Stimulated activated memory B cell treated with anti-CD40 and anti-IgM and Interleukin-4, amounts not matched to agents 10 μg/mL and 1 μg/mL and 100 μg/mL, for 72 hours (primary cell): Measurements from ENCODE around the gene SCNN1G.

ENCODE experiments used
- ATAC-seq: fragments of 150-1000 bp; cut with Tn5 transposase; 2 replicates; pipeline ENCODE4 v1.10.0; 2021
- H3K27ac Mint-ChIP-seq: one replicate; pipeline ENCODE4 v1.8.0; 2022; ENCODE audit warnings: mild to moderate bottlenecking, mixed read lengths
- H3K27me3 Mint-ChIP-seq: one replicate; pipeline ENCODE4 v1.8.0; 2022; ENCODE audit warnings: mixed read lengths
- H3K36me3 Mint-ChIP-seq: one replicate; pipeline ENCODE4 v1.8.0; 2022; ENCODE audit warnings: mixed read lengths
- H3K4me1 Mint-ChIP-seq: one replicate; pipeline ENCODE4 v1.8.0; 2022; ENCODE audit warnings: mixed read lengths
- H3K4me3 Mint-ChIP-seq: one replicate; pipeline ENCODE4 v1.8.0; 2022; ENCODE audit warnings: mild to moderate bottlenecking, moderate library complexity, mixed read lengths
- H3K9me3 Mint-ChIP-seq: one replicate; pipeline ENCODE4 v1.8.0; 2022; ENCODE audit warnings: mixed read lengths

Gene SCNN1G

DNA sequence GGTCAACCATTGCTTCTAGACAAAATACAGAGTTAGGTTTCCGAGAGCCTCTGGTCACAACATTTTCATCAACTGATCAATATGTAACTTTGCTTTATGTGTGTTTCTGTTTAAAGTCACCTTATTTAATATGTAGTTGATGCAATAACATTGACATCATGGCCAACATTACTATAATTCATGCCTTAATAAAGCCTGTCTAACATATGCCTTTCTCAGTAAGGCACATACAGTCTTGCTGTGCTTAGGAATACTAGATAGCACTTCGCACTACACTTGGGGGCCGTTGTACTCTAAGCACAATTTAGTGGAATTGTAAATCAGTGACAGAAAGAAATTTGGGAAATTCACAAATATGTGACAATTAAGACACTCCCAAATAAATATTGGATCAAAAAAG is 9.6 kb upstream of the SCNN1G start:
- peaks cover 72% of the 10 kb centered on the region for H3K27me3 Mint-ChIP-seq
- H3K36me3 Mint-ChIP-seq: no peaks in the 10 kb centered on the region
- no peaks in the 10 kb centered on the region for H3K4me1 Mint-ChIP-seq
- no peak overlapping the region for H3K27ac Mint-ChIP-seq
- H3K4me3 Mint-ChIP-seq: no peak overlapping the region
- ATAC-seq: no peak
- no peaks in the 10 kb centered on the region for H3K9me3 Mint-ChIP-seq

DNA sequence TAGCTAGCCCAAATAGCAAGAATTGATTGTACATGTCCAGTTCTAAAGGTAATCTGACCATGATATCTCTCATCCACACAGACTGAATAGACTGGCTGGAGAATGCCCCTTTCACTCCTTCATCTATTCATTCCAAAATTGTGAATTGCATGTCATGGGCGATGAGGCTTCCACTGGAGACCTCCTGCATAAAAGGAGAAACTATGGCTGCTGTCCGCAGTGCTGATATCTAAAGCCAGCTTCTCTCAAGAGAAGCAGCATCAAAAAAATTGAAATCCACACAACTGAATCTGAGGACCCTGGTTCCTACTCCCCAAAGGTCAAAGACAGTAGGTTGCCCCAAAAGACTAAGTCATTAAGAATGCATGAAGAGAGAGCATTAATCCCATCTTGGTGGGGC is 7.9 kb upstream of the SCNN1G start:
- H3K27me3 Mint-ChIP-seq: peaks cover 72% of the 10 kb centered on the region
- ATAC-seq: no peak
- H3K4me1 Mint-ChIP-seq: no peaks in the 10 kb centered on the region
- no peaks in the 10 kb centered on the region for H3K9me3 Mint-ChIP-seq
- no peak overlapping the region for H3K4me3 Mint-ChIP-seq
- no peaks in the 10 kb centered on the region for H3K36me3 Mint-ChIP-seq
- H3K27ac Mint-ChIP-seq: no peak overlapping the region

DNA sequence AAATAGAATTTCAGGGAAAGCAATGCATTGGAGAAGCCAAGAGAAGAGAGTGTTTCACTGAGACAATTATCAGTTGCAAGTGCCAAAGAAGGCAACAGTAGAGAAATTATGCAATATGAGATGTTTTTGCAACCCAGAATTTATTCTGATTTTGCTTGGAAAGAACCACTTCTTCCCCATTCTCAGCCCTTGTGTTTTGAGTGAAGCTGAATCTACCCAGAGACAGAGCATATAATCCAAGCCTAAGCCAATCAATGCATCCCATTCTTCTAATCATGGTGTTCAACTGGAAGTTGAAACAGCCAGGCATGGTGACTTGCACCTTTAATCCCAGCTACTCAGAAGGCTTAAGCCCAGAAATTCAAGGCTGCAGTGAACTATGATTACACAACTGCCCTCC is 6.9 kb upstream of the SCNN1G start:
- no peak overlapping the region for H3K4me3 Mint-ChIP-seq
- ATAC-seq: no peak
- H3K36me3 Mint-ChIP-seq: no peaks in the 10 kb centered on the region
- no peaks in the 10 kb centered on the region for H3K9me3 Mint-ChIP-seq
- no peaks in the 10 kb centered on the region for H3K4me1 Mint-ChIP-seq
- no peak overlapping the region for H3K27ac Mint-ChIP-seq
- H3K27me3 Mint-ChIP-seq: peaks cover 69% of the 10 kb centered on the region

DNA sequence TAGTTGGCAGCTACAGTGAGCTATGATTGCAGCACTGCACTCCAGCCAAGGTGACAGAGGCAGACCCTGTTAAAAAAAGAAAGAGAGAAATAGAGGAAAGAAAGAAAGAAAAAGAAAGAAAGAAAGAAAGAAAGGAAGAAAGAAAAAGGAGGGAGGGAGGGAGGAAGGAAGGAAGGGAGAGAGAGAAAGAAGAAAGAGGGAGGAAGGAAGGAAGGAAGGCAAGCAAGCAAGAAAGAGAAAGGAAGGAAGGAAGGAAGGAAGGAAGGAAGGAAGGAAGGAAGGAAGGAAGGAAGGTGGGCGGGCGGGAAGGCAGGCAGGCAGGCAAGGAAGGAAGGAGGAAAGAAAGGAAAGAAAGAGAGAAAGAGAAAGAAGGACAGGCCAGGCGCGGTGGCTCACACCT is 1.0 kb upstream of the SCNN1G start:
- peaks cover 71% of the 10 kb centered on the region for H3K27me3 Mint-ChIP-seq
- H3K36me3 Mint-ChIP-seq: no peaks in the 10 kb centered on the region
- no peak overlapping the region for H3K4me3 Mint-ChIP-seq
- peak overlapping the region; percentile 23 for H3K27ac Mint-ChIP-seq
- H3K4me1 Mint-ChIP-seq: peaks cover 14% of the 10 kb centered on the region
- no peak for ATAC-seq
- no peaks in the 10 kb centered on the region for H3K9me3 Mint-ChIP-seq

- Mint-ChIP-seq H3K27ac (no peak overlapping the region), H3K27me3 (peaks cover 64% of the 10 kb centered on the region), H3K9me3 (no peaks in the 10 kb centered on the region), H3K4me3 (peak overlapping the region; percentile 68), H3K4me1 (peaks cover 15% of the 10 kb centered on the region), H3K36me3 (no peaks in the 10 kb centered on the region)
- ATAC-seq: peak; percentile 97
Measured at GRCh38 chr16:23182206-23182678, 303 bp upstream of the SCNN1G start.

DNA sequence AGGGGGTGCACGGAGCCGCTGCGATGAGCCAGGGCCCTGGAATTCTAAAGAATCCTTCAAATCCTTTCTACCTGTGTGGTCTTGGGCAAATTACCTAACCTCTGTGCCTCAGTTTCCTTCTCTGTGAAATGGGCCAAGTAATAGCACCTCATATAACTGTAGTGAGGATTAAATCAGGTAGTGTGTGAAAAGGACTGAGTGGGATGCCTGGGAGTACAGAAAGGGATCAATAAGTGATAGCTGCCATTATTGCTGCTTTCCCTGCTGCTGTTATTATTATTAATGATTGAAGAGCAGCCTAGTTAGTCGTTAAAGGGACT is 958 bp downstream of the SCNN1G start:
- Mint-ChIP-seq H3K27me3 (peaks cover 52% of the 10 kb centered on the region), H3K27ac (no peak overlapping the region), H3K4me3 (no peak overlapping the region), H3K36me3 (no peaks in the 10 kb centered on the region), H3K4me1 (peaks cover 19% of the 10 kb centered on the region), H3K9me3 (no peaks in the 10 kb centered on the region)
- ATAC-seq: no peak

GRCh38 chr16:23185656-23186055 is 3.1 kb downstream of the SCNN1G start:
- no peak overlapping the region for H3K27ac Mint-ChIP-seq
- H3K9me3 Mint-ChIP-seq: no peaks in the 10 kb centered on the region
- H3K27me3 Mint-ChIP-seq: peaks cover 53% of the 10 kb centered on the region
- no peak for ATAC-seq
- no peak overlapping the region for H3K4me3 Mint-ChIP-seq
- peaks cover 19% of the 10 kb centered on the region for H3K4me1 Mint-ChIP-seq
- H3K36me3 Mint-ChIP-seq: no peaks in the 10 kb centered on the region

GRCh38 chr16:23186171-23186570 is 3.6 kb downstream of the SCNN1G start:
- Mint-ChIP-seq H3K27me3 (peaks cover 50% of the 10 kb centered on the region), H3K4me3 (no peak overlapping the region), H3K27ac (no peak overlapping the region), H3K9me3 (no peaks in the 10 kb centered on the region), H3K36me3 (no peaks in the 10 kb centered on the region), H3K4me1 (peaks cover 18% of the 10 kb centered on the region)
- no peak for ATAC-seq

- no peak overlapping the region for H3K4me3 Mint-ChIP-seq
- no peak for ATAC-seq
- no peak overlapping the region for H3K27ac Mint-ChIP-seq
- H3K36me3 Mint-ChIP-seq: no peaks in the 10 kb centered on the region
- peaks cover 39% of the 10 kb centered on the region for H3K27me3 Mint-ChIP-seq
- H3K4me1 Mint-ChIP-seq: peaks cover 6% of the 10 kb centered on the region
- no peaks in the 10 kb centered on the region for H3K9me3 Mint-ChIP-seq
Measured at GRCh38 chr16:23187341-23187740, 4.8 kb downstream of the SCNN1G start.

- no peak for ATAC-seq
- Mint-ChIP-seq H3K9me3 (no peaks in the 10 kb centered on the region), H3K27ac (no peak overlapping the region), H3K27me3 (peaks cover 36% of the 10 kb centered on the region), H3K4me3 (no peak overlapping the region), H3K36me3 (no peaks in the 10 kb centered on the region), H3K4me1 (peaks cover 5% of the 10 kb centered on the region)
Measured at GRCh38 chr16:23188911-23189310, 6.4 kb downstream of the SCNN1G start.

GRCh38 chr16:23194497-23195221 is 12.1 kb downstream of the SCNN1G start:
- Mint-ChIP-seq H3K27ac (no peak overlapping the region), H3K4me1 (no peaks in the 10 kb centered on the region), H3K27me3 (peaks cover 5% of the 10 kb centered on the region), H3K36me3 (no peaks in the 10 kb centered on the region), H3K4me3 (no peak overlapping the region), H3K9me3 (no peaks in the 10 kb centered on the region)
- no peak for ATAC-seq

DNA sequence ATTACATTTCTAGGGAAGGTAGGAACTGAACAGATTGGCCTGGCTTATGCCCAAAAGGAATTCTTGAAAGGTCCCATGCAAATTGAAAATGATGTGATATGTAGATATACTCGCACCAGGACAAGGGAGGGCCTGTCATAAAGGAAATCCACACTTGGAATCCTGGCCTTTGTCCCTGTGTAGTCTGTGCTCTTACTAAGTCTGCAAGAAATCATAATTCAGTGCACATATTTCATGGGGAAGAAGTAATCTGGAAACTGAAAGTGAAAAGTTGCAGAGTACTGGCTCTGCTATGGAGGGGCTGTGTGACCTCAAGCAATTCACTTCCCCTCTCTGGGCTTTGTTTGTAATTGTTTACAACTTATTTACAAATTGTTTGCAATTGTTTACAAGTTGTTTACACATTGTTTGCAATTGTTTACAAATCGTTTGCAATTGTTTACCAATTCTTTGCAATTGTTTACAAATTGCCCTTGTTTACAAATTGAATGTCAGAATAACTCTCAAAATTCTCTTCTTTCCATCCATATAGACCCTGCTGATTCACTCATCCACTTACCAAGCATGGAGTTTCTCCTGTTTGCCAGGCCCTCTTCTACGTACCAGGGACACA is 12.9 kb downstream of the SCNN1G start:
- no peaks in the 10 kb centered on the region for H3K36me3 Mint-ChIP-seq
- no peak overlapping the region for H3K4me3 Mint-ChIP-seq
- no peaks in the 10 kb centered on the region for H3K4me1 Mint-ChIP-seq

GRCh38 chr16:23196539-23196938 is 14.0 kb downstream of the SCNN1G start:
- H3K9me3 Mint-ChIP-seq: no peaks in the 10 kb centered on the region
- no peak for ATAC-seq
- no peaks in the 10 kb centered on the region for H3K36me3 Mint-ChIP-seq
- no peak overlapping the region for H3K4me3 Mint-ChIP-seq
- H3K27ac Mint-ChIP-seq: no peak overlapping the region
- H3K27me3 Mint-ChIP-seq: peaks cover 20% of the 10 kb centered on the region
- H3K4me1 Mint-ChIP-seq: no peaks in the 10 kb centered on the region

More for the DNA sequence above, 12.9 kb downstream of the SCNN1G start:
- peaks cover 10% of the 10 kb centered on the region for H3K27me3 Mint-ChIP-seq
- no peaks in the 10 kb centered on the region for H3K9me3 Mint-ChIP-seq
- no peak for ATAC-seq
- no peak overlapping the region for H3K27ac Mint-ChIP-seq

DNA sequence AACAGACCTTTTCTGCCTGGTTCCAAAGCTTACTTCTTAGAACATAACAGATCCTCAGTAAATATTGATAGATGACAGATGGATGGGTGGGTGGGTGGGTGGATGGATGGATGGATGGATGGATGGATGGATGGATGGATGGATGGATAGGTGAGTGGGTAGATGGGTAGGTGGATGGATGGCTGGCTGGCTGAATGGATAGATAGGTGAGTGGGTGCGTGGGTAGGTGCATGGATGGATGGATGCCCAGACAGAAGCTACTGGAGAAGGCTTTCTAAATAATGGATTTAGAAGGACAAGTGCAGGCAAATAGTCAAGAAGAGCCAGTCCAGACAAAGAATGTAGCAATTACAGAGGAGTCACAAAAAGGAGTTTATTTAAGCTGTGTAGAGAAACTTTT is 19.6 kb downstream of the SCNN1G start:
- H3K27ac Mint-ChIP-seq: no peak overlapping the region
- H3K36me3 Mint-ChIP-seq: no peaks in the 10 kb centered on the region
- no peak for ATAC-seq
- no peaks in the 10 kb centered on the region for H3K4me1 Mint-ChIP-seq
- no peak overlapping the region for H3K4me3 Mint-ChIP-seq
- H3K9me3 Mint-ChIP-seq: no peaks in the 10 kb centered on the region
- peaks cover 37% of the 10 kb centered on the region for H3K27me3 Mint-ChIP-seq

GRCh38 chr16:23206986-23207385 is 24.4 kb downstream of the SCNN1G start:
- H3K4me1 Mint-ChIP-seq: no peaks in the 10 kb centered on the region
- no peaks in the 10 kb centered on the region for H3K9me3 Mint-ChIP-seq
- H3K36me3 Mint-ChIP-seq: no peaks in the 10 kb centered on the region
- peaks cover 36% of the 10 kb centered on the region for H3K27me3 Mint-ChIP-seq
- no peak overlapping the region for H3K27ac Mint-ChIP-seq
- H3K4me3 Mint-ChIP-seq: no peak overlapping the region
- no peak for ATAC-seq

GRCh38 chr16:23207485-23207884 is 24.9 kb downstream of the SCNN1G start:
- Mint-ChIP-seq H3K27ac (no peak overlapping the region), H3K4me3 (no peak overlapping the region), H3K9me3 (no peaks in the 10 kb centered on the region), H3K36me3 (no peaks in the 10 kb centered on the region), H3K27me3 (peaks cover 32% of the 10 kb centered on the region), H3K4me1 (no peaks in the 10 kb centered on the region)
- no peak for ATAC-seq
